GM21737 (cell line): Measurements from ENCODE around the gene RHOD.
A peak's percentile ranks its signal among the peaks of the same experiment; 100 is the strongest.

Experiments used
- ATAC-seq: cut with Tn5 transposase; IDR thresholded peaks from one replicate; pipeline ENCODE4 v1.9.1; 2021; ENCODE audit warnings: mild to moderate bottlenecking, moderate library complexity; ENCODE audit not compliant: unreplicated experiment

The RHOD gene, protein sequence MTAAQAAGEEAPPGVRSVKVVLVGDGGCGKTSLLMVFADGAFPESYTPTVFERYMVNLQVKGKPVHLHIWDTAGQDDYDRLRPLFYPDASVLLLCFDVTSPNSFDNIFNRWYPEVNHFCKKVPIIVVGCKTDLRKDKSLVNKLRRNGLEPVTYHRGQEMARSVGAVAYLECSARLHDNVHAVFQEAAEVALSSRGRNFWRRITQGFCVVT

DNA sequence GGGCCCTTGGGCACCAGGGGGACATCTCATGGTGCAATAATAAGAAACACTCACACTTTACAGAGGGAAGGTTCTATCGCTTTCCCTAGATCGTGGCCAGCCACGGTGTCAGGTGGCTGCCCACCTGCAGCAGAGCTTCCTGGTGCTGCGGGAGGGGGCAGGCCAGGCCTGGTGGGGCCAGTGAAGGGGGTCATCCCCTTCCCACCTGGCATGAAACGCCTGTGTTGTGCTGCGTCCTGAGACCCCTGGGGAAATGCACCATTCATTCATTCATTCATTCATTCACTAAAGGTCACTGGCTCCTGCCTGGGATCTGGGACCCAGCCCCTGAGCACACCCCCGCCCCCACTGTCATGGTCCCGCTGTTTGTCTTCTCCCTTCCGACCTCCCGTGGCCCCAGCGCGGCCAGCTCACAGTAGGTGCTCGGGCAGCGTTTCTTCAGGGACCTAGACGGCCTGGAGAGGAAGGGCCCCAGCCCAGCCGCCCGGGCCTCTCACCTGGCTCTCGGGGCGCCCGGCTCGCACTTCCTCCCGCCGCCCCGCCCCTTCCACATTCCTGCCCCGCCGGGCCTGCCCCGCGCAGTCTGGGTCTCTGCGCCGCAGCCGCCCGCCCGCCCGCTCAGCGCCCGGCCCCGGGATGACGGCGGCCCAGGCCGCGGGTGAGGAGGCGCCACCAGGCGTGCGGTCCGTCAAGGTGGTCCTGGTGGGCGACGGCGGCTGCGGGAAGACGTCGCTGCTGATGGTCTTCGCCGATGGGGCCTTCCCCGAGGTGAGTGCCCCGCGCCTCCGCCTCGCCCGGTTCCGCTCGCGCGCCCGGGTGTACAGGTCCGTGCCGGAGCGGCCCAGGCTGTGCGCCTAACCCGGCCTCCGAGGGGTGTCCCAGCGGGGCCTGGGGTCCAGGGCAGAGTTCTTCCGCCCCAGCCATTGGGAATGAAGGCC, at the start of gene RHOD:
Gene RHOD (plus strand): TSS at position 581 of the 938 bp plus-strand sequence. CDS start 56 bp downstream, at position 637.
- ATAC-seq: no peak

DNA sequence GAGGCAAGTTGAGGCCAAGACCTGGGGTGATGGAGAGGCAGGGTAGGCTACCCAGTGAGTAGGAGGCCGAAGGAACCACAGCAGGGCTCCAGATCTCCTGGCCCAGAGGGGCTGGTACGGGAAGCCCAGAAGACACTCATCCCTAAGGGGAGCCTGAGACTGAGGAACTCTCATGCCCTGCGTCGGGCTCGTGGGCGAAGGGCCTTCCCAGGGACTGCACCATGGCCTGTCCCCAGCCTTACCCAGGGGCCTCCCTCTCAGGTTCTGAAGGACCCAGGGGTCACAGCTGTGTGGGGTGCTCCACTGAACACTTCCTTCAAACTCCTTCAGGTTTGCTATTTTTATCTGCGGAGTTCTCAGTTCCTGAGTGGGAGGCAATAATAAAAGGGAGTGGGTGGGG, 49.5 kb upstream of the RHOD start:
- no peak for ATAC-seq

DNA sequence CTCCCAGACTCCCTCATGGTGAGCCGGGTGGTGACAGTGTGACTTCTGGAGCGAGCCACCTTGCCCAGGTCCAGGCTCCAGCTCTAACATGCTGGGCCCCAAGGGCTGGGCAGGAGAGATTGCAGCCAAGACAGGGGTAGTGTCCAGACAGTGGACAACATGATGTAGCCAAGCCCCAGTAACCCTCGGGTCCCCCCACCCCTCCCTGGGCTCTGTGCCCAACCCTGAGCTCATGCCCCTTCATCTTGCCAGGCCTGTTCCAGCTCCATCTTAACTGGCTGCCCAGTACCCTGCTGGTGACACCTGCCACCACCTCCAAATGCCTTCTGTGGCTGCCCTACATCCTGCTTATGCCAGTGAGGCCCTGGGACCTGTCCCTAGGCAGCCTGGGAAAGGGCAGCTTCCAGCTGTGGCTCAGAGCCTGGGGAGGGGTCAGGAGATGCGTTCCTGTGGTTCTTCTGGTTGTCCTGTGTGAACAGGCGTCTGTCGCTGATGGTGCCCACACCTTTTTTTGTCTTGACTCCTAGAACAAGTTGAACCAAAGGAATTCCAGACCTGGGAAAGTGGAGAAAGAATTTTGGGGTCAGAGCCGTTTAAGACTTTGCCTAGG, 46.2 kb upstream of the RHOD start:
- ATAC-seq: no peak

DNA sequence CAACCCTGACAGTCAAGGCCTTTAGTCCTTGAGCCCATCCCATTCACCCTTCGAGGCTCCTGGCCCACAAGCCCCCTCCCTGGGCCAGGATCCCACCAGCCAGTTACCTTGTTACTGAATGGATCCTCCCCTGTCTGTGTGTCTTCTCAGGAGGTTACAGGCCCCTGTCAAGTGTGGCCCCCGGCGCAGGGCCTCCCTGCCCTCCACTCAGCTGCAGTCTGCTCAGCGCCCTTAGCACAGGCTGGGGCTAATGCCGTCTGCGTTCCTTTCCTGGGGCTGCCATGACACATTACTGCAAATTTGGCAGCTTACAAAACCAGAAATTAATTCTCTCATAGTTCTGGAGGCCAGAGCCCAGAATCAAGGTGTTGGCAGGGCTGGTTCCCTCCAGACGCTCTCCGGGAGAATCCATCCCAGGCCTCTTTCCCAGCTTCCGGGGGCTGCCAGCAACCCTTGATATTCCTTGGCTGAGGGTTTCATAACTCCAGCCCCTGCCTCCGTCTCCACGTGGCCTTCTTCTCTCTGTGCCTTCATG, 43.1 kb upstream of the RHOD start:
- ATAC-seq: no peak

DNA sequence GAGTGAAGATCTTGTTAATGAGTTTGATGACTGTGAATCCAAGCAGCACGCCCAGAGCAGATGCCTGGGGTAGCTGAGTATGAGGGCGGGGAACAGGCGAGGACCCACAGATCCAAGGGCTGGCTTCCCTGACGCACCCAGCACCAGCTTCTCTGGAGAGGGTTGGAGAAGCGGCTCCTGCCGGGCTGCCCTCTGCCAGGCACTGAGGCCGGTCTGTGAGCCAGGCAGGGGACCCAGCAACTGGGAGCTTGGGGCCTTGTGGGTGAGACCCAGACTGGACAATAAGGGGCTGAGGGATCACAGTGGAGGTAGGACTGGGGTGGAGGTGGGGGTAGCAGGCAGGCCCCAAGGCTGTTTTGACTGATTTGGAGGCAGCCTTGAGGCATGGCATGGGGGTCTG, 42.3 kb upstream of the RHOD start:
- no peak for ATAC-seq

DNA sequence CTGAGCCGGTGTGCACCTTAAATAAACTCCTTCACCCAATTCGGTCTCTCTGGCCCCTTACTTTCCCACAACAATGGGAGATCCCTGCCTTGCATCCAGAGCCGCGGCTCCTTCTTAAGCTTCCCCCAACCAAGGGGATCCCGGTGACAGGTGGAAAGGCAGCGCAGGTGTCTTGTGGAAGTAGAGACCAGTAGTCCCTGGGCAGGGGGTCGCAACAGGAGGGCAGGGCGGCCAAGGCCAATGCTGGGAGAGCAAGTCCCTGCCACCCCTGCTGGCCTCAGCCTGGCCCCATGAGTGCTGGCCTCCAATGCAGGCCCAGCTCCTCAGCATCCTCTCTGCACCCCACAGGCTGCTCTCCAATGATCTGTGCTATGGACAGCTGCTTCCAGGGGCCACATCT, 41.6 kb upstream of the RHOD start:
- ATAC-seq: no peak

DNA sequence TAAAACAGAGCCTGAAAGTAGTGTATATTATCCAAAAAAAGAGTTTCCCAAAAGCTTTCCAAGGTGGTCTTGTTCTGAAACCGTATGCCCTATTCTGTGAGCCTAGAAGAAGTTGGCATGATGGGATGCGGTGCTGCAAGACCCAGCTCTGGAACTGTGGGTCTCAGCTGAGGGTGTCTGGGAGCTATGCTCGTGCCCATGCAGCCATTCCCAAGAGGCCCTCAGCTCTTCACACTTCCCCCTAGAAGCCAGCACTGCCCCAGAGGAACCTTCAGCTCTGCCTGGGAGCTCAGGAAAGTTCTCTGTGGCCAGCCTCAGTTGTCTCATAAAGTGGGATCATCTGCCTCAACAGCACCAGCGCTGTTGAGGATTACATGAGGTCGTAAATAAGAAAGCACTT, 40.1 kb upstream of the RHOD start:
- ATAC-seq: no peak

DNA sequence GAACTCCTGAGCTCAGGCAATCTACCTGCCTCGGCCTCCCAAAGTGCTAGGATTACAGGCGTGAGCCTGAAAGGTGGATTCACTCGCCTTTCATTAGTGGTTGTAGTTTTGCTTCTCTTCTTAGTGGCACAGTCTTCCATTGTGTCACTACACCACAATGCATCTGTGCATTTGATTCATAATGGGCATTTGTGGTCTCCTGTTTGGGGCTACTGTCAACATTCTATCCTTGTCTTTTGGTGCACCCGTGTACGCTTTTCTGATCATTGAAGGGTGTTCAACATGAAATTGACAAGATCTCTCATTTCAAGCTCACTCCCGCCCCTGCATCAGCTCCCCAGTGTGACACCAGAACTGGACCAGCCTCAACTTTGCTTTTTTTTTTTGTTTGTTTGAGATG, 35.7 kb upstream of the RHOD start:
- ATAC-seq: no peak

DNA sequence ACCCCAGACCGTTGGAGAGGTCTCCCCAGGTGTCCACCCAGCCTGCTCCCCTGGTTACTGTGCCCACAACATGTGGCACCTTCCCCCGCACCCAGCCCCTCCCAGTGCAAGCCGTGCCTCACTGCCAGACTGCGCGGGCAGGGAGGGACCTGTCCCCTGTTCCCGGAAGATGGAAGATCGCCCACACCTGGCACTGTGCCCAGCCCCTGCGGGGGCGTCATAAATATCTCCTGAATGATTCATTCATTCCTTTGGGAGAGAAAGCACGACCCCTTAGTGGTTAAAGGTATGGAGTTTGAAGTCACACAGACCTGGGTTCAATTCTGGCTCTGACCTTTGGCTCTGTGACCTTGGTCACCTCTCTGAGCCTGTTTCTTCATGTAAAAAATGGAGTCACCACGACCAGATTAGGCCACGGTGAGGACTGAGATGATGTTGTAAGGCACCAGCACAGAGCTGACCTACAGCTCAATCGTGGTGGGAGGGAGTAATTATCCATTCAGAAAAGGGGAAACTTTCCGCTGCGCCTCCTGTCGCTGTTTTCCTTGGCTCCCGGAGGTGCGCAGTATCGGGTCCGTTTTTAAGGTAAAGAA, 34.2 kb upstream of the RHOD start:
- ATAC-seq: no peak

DNA sequence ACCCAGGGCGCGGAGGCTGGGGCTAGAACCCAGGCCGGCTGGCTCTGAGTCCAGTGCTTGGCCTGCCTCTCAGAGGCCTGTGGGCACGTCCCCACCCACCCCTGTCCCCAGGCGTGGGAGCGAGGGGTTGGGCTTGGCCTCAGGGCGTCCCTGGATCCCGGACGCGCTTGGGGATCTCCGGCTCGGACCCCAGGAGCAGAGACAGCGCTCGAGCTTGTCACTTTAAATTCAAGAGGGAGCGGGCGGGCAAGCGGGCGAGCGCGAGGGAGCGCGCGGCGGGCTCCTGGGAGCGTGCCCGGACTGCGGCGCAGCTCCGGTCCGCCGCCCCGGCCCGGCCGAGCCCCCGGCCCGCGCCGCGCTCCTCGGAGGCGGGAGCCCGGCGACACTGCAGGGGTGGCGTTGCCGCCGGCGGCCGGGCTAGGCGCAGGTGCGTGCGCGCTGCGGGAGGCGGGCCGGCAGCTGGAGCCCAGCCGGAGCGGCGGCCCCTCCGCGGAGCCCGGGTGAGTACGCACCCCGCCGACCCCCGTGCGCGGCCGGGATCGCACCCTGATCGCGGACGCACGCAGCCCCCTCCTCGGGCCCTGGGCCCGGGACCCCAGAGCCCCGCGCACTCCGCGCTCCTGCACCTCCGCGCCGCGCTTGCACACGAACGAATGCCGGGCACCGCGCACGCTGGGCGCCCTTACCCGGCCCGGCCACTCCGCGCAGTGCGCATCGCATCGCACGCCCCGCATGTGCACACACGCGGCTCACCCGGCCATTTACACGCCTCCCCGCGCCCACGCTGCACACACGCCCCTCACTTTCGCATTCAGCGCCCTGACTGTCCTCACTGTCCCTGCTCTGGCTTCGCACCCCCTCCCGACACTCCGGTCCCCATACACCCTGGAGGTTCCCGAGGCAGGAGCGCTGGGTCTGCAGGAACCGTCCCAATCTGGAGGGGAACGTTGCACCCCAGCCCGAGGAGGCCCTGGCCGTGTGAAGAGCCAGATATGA, 33.4 kb upstream of the RHOD start, which contains the start of gene SYT12:
Gene SYT12 (plus strand): TSS at position 174 of the 996 bp plus-strand sequence. CDS start 7,011 bp downstream, outside the sequence.
- ATAC-seq: no peak

DNA sequence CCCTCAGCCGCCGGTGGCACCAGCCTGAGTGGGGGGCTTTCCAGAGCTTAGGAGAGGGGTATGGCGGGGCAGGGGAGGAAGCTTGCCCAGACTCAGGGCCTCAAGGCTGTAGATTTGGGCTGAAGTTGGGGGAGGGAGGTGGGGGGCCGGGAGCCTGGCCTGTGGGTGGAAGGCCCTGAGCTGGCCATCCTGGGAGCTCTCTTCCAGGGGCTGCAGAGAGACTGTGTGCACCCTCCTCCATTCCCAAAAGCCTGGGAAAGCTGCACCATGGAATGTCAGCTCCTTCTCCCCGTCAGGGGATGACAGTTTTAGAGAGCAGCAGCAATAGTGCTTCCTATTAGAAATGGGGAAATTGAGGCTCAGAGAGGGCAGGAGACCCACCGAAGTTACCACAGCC, 32.7 kb upstream of the RHOD start:
- ATAC-seq: no peak

DNA sequence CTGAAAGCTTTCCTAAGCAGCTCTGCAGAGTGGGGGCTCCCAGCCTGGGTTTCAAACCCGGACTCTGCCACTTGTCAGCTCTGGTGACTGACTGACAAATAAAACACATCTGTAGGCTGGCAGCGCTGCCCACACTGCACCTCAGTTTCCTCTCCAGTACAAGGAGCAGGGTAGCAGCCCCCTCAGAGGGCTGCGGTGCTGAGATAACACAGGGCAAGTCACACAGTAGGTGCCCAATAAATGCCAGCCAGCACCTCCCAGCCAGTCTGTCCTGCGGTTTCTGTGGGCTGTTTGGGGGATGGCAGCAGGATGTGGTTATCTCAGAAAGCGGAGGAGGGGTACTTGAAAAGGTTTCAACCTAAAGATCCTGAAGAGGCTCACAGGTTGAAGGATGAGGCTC, 32.2 kb upstream of the RHOD start:
- ATAC-seq: no peak

DNA sequence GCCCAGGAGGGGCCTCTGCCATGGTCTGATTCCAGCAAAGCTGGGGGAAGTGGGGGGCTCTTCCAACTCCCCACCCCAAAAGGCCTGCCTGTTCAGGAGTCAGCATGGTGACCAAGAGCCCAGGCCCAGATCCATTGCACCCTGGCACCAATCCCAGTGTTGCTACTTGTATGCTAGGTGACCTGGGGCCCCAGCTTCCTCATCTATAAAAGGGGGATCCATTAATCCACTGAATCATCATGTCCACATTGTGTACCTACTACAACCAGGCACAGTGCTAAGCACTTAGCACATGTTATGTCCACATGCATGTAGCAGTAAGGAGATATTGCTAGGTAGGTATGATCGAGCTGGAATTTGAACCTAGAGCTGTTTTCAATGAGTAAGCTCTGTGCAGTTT, 31.7 kb upstream of the RHOD start:
- no peak for ATAC-seq

DNA sequence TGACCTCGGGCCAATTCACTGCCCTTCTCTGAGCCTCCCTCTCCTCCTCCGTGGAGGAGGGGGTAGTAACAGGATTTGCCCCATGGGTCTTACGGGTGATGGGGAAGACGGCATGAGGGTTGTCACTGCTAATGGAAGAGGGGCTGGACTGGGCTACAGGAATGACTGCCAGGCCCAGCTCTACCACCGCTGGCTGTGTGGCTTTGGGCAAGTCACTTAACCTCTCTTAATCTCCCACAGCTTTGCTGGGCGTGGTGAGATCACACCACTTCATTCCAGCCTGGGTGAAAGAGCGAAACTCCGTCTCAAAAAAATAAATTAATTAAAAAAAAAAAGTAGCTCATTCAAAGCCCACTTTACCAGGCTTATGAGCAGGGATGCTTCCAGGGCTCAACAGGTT, 30.9 kb upstream of the RHOD start:
- ATAC-seq: no peak

DNA sequence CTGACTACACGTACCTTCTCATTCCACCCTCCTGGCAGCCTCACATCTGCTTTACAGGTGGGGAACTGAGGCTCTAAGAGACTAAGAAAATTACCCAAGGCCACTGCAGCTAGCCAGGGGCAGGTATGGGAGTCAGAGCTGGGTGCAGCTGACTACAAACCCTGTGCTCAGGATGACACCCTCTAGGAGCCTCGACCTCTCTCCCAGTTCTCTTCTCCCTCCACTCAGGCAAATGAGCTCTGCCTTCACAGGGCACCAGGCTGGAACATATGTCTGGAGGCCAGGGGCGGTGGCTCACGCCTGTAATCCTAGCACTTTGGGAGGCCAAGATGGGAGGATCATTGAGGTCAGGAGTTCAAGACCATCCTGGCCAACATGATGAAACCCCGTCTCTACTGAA, 29.7 kb upstream of the RHOD start:
- ATAC-seq: no peak

DNA sequence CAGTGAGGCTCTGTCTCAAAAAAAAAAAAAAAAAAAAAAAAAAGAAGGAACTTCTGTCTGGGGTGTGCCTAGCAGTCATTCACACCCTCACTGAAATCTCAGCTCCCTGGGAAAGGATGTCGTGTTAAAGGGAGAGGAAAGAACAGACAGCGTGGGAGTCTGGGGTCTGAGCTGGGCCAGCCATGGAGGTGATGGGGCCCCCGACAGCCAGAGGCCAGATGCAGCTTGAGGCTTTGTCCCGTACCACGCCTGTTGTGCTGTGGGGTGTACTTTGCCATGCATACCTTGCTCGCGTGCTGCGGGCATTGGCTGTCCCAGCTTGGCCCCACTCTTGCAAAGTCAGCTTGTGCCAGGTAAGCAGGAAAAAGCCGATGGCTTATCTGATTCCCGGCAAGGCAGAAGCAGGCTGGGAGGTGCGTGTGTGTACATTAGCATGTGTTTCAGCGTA, 29.1 kb upstream of the RHOD start:
- ATAC-seq: no peak

DNA sequence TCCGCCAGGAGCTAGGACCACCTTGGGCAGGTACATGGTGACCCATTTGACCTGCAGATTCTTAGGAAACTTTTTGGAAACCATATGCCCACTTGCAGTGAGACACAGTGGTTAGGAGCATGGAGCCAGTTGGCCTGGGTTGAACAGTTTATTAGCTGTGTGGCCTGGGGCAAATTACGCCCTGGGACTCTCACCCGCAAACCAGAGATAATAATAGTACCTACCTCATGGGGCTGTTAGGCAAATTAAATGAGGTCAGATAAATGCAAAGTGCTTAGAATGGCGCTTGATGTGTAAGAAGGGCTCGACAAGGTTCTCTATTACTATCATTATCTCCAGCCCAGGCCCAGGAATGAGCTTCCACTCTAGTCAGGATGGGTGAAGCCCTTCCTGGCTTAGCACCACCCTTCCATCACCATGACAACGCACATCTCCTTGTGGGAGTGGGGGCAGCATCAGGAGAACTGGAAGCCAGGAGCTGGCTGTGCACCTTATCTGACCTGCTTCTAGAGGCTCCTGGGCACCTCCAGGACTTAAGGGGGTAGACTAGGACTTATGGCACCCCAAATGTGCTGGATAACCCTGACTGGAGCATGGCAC, 28.6 kb upstream of the RHOD start:
- peak; percentile 60 for ATAC-seq

DNA sequence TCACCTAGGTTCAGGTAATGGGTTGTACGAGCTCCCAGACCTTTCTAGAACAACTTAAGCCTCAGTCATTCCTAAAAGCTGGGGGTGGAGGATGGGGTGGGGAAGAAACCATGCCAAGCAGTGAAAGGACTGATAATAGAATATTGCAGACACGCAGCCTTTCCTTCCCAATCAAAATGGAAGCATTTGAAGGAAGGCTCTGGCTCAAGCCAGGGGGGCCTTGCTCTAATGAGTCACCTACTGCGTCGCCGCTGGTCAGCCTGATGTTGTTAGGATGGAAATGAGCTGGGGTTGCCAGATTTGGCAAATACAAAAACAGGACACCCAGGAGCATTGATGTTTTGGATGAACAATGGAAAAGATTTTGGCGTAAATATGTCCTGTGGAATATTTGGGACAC, 27.5 kb upstream of the RHOD start:
- ATAC-seq: no peak

DNA sequence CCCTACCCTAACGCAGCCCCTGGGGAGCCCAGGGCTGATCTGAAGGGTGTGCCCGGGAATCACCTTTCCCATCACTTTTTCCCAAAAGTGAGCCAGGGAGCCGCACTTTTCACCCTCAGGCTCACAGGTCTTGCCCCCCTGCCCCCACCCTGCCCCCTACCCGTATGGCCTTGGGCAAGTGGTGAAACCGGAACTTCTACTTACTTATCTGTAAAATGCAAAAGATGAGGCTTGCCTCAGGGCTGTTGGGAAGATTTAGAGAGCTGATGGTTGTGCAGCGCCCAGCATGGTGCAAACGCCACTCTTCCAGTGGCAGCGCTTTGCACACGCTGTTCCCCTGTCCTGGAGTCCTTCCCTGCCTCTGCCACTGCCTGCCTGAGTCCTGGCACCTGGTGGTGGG, 25.7 kb upstream of the RHOD start:
- ATAC-seq: no peak
